GM21825 (cell line): ENCODE data around the gene HMCN2.

ENCODE experiments used
- ATAC-seq: cut with Tn5 transposase; IDR thresholded peaks from one replicate; pipeline ENCODE4 v1.9.1; 2021; ENCODE audit warnings: mild to moderate bottlenecking, moderate library complexity; ENCODE audit not compliant: unreplicated experiment

The HMCN2 gene

GRCh38 chr9:130444565-130445221 is 179.1 kb downstream of the HMCN2 start, which contains the start of gene ASS1:
TSS of gene ASS1 (plus strand) at chr9:130444961. CDS start at chr9:130452229, 7,268 bp downstream.
- no peak for ATAC-seq

DNA sequence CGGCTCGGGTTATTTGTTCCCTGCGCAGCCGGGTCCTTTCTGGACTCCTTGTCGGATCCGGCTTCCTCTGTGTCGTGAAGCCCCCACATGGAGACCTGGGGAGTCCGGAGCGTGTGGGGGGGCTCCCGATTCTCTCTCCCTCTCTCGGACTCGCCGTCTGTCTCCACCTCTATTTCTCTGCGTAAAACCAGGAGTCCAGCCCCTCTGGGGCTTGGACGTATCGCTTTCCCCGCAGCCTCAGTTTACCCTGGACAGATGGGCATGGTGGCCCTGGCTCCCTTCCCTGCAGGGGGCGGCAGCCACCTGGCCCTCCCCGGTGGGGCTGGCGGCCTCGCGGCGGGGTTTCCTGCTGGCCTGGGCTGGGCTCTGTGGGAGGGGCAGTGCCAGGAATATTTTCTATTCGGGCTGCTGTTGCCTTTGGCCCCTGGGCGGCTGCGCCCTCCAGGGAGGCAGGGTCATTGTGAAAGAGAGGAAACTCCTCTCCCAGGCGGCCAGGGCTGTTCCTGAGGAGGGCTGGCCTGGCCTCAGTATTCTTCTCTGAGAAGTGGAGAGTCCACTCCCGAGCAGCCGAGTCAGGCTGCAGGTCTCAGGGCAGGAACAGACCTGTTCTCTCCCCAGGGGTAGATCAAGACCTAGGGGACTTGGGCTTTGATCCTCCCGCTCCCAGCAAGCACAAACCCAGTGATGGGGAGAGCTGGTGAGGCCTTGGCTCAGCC is 179.9 kb downstream of the HMCN2 start:
- no peak for ATAC-seq

DNA sequence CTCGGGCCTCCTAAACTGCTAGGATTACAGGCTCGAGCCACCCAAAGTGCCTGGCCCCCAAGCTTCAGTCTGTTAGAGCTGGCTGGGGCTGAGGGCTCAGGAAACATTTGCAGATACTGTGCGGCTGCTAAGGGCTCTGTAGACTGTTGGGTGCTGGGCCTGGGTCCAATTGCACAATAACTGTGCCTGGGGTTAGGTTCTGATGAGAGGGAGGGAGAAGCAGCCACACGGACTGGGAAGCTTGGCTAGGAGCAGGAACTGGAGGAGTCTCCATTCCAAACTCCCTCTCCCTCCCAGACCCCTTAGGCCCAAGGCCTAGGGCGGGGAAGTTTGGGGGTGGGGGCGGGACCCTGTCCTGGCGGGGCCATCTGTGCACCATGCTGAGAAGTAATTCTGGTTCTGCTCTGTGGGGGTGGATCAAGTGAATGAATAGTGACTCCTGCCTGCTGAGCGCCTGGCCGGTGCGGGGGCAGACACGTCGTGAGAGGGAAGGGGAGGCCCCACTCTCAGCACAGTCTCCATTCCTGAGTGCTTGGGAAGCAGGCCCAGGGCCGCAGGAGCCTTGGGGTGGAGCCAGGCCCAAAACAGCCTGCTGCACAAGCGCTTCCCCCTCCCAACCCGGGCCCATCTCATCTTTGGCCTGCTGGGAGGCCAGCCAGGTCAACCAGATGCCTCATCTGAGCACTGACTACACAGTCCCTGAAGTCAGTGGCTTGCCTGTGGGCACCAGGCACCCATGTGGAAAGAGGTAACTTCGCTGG is 180.7 kb downstream of the HMCN2 start:
- ATAC-seq = no peak

GRCh38 chr9:130447193-130447816 is 181.7 kb downstream of the HMCN2 start:
- ATAC-seq = no peak

DNA sequence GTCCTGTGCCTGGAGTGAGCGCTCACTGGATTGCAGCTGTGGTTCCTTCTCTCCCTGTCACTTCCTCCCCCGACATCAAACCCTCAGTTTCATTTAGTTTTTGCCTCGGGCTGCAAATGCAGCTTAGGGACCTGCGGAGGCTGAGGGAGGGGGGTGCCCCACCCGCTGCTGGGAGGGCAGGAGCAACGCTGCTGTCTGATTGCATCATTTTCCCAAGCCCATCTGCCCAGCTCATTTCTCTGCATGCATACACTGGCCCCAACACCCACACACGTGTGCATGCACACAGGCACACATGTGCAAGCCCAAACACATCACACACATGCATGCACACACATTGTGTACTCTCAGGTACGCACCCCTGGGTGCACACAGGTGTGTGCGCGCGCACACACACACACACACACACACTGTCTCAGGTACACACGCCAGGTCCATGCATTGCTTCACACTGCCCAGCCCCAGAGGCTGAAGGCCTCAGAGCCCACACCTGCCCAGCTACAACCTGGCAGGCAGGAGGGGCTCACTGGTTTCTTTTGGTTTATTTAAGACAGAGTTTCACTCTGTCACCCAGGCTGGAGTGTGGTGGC is 182.6 kb downstream of the HMCN2 start:
- no peak for ATAC-seq

- ATAC-seq = no peak
Measured at GRCh38 chr9:130448771-130449603, 183.4 kb downstream of the HMCN2 start.

DNA sequence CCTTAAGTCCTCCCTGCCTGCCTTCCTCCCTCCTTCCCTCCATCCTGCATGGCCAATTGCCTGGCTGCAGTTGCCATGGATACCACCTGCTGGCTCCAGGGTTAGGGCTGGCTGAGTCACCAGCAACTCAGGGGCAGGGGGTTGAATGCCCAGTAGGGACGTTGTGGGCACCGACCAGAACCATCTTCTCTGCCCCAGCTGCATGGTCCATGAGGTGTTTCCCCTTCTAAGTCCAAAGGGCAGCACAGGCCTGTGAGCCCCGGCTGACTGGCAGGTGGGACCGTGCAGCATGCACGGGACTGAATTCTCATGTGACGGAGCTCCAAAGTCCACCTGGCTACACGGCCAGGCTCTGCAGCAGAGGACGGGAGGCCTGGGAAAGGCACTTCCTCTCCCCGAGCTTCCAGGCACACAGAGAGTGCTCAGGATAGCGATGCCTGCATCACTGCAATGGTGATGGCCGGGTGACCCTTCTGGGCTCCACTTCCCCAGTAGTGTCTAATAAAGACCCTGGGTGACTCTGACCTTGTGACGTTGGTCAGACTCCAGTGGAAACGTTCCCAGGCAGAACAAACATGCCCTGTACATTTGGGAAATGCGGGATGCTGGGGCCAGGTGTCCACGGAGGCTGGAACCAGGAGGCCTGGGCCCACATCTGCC is 184.9 kb downstream of the HMCN2 start:
- ATAC-seq = no peak

DNA sequence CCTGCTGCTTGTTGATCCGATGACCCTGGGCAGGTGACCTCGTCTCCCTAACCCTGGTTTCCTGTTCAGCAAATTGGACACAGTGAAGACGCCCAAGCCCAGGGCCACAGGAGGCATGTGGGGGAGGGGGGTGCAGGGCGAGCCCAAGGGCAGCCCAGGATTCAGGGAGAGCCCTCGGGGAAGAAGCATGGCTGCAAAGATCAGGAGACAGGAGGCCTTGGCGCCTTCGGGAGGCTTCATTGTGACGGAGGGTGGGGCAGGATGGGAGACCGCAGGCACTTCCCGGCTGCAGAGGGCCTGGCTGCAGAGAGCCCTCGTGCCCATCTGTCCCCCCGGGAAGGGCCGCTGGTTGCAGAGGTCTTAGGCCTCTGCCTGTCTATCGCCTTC is 185.4 kb downstream of the HMCN2 start:
- no peak for ATAC-seq

GRCh38 chr9:130451509-130452388 is 186.2 kb downstream of the HMCN2 start:
- no peak for ATAC-seq

DNA sequence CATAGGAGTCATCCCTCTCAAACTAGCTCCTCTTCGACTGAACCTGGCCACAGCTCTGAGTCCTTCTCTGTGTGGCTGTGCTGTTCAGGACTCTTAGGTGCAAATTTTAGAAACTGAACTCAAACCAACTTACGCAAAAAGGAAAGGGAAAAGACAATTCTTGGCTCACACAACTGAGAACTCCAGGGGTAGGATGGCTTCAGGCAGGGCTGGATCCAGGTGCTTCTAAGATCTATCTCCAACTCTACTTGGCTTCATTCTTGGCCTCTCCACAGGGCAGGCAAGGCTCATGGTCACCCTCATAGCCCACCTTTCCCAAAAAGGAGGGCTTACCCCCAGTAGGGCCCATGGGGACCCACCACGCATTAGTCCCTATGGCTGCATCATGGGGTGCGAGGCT is 187.3 kb downstream of the HMCN2 start:
- ATAC-seq = no peak

DNA sequence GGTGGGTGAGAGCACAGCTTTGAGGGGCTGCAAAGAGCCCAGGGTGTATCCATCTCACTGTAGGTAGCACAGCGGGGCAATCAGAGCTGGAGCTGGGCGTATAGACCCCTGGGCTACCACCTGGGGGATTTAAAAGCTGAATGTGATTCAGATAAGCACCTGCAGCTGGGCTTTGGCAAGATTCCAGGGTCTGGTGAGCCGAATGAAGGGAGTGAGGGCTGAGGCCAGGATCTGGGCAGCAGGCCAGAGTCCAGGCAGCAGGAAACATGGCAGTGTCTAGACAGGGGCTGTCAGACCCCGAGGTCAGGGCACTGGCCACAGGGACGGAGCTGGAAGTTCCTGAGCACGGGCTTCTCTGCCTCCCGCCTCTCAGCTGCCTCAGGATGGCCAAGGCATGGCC is 187.9 kb downstream of the HMCN2 start:
- ATAC-seq = no peak

GRCh38 chr9:130454096-130454811 is 188.7 kb downstream of the HMCN2 start:
- no peak for ATAC-seq

DNA sequence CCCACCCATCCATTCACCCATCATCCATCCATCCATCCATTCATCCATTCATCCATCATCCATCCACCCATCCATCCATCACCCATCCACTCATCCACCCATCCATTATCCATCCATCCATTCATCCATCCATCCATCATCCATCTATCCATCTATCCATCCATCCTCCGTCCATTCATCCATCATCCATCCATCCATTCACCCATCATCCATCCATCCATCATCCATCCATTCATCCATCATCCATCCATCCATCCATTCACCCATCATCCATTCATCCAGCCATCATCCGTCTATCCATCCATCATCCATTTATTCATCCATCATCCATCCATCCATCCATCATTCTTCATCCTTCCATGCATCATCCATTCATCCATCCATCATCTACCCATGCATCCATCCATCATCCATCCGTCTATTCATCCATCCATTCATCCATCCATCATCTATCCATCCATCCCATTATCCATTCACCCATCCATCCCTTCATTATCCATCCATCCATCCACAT is 189.3 kb downstream of the HMCN2 start:
- no peak for ATAC-seq

GRCh38 chr9:130458027-130458803 is 192.7 kb downstream of the HMCN2 start:
- no peak for ATAC-seq

DNA sequence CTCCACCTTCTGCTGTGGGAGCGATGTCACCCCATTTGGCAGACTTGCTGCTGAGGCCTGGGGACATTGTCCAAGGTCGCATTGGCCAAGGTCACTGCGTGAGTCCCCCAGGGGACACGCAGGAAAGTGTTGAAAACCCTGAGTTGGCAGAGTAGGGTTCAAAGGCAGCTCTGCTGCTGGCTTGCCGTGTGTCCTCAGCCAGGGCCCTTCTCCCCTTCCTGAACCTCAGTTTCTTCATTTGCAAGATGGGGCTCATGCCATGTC is 193.2 kb downstream of the HMCN2 start:
- ATAC-seq = no peak

GRCh38 chr9:130459151-130459550 is 193.6 kb downstream of the HMCN2 start:
- no peak for ATAC-seq

- ATAC-seq = no peak
Measured at GRCh38 chr9:130459941-130460669, 194.5 kb downstream of the HMCN2 start.
